NK-92 treated with Interleukin-12 subunit alpha and Interleukin-12 subunit beta, amount 100 ng/mL, for 24 hours (cell line): ENCODE results near the gene CAMK1D.

Source experiments
- DNase-seq: peaks from one replicate; lab custom pipeline; 2025; lab: John Stamatoyannopoulos, UW

Gene CAMK1D

DNA sequence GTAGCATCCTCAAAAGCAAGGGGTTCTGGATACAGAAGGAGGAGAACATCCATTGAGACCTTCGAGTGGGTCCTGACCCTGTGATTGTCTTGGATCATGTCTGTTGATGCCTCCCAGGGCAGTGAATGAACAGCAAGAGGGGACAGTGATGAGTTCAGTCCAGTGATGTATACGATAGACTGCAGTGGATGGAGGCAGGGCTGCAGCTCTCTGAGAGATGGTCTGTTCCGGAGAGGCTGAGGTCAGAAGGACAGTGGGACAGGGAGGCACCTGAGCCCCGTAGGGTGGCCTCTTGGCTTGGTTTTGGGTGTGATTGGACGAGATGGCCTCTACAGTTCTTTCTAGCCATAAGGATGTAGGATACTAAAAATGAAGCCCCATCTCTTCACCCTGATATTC is 280.4 kb downstream of the CAMK1D start:
- no peak for DNase-seq

DNA sequence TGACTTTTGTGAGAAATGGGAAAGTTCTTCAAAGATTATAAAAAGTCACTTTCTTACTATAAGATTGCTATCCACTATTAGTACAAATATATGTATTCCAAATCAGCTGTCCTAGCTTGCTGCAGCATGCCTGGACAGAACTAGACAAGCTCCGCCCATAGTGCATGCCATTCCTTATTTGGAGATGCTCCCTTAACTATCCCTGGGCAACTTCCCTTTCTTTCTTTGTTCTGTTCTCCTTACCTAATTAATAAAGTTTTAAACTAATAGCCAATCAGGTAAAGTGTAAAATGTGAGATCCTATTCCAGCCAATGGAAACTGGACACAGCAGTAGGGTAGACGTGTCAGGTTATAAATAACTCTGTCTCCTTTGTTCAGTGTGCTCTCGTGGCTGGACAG is 281.9 kb downstream of the CAMK1D start:
- DNase-seq, result no peak

DNA sequence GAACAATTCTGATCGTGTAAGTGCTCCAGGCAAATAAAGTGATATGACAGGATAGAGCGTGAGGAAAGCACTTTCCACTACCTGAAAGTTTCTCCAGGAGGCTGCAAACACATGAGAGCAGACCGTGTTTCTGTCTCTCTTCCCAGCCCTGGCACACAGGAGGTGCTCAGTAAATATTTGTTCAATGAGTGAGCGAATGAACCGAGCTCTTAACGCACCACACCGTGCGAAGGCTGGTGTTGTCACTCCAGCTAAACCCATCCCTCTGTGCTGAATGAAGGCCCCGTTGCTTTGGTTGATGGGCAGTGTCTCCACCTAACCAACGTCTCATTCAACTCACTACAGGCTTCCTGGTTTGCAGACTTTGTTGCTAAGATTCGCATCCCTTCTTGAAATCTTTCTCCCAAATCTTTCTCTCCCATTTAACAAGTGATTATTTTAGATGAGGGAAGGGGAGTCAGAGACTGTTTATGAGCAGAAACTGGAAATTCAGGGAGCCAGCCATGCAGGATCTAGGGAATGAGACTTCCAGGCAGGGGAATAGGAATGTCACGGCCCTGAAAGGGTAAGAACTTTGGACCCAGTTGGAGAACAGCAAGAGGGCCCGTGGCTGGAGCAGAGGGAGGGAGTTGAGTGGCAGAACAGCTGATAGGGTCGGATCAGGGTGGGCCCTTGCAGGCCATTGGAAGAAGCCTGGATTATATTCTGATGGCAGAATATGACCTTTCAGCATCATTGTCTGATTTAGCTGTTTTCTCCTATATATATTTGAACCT is 282.6 kb downstream of the CAMK1D start:
- no peak for DNase-seq

DNA sequence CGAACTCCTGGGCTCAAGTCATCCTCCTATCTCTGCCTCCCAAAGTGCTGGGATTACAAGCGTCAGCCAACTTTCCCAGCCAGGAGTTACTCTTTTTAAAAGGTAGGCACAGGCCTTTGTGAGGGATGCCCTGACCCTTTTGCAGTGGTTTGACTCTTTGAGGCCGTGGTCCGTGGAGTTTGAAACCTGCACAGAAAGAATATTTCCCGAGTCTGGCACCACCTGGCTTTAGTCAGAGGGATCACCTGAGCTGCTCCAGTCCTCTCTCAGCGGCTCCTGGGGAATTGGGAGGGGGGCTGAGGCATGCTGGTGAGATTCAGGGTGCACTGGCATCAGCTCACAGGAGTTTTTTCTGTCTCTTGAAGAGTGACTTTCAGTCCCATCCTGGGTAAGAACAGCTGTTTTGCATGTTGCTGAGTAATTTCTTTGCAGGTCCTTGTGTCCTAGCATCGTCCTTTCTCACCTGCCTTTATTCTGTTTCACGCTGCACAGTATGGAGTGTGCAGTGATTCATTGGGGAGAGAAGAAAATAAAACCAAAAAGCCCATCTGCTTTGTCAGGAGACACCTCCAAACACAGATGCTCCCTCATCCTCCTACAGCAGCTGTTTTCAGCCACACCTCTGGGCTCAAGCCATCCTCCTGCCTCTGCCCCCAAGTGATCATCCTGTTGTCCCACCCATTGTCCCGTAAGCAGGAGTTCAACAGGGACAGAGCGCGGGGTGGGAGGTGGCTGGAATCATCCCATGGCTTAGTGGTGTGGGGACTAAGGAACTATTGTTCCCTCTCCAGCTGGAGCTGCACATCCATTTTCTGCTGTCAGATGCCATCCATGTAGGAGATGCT is 284.7 kb downstream of the CAMK1D start:
- no peak for DNase-seq

DNA sequence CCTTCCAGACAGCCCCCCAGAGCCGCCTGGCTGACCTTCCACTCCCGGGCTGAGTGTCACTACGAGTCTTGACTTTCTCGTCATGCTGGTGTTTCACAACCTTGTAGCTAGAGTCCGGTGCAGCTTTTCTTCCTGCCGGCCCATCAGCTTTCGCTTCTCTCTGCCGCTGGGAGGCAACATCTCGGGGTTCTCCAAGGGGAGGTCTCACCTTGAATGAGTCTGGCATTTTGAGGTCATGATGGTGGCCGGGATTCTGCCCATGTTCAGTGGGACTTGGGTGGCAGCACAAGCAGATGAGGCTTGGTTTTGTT is 285.2 kb downstream of the CAMK1D start:
- DNase-seq, result no peak

DNA sequence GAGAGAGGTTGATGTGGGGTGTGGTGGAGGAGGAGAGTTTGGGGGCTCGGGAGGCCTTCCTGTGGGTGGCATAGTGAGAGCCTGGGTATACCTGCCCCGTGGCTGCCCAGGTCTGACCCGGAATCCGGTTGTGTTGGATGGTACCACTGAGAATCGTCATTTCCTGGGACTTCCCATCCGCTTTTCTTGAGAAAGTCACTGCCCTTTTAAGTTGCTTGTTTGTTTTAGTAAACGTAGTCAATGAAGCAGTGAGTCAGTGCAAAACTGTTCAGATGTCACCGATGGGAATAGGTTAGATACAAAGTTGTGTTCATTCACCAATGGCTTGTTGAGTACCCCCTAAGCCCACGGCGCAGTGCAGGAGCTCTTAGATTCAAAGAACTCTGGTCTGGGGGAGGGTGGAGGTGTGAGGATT is 285.8 kb downstream of the CAMK1D start:
- no peak for DNase-seq

DNA sequence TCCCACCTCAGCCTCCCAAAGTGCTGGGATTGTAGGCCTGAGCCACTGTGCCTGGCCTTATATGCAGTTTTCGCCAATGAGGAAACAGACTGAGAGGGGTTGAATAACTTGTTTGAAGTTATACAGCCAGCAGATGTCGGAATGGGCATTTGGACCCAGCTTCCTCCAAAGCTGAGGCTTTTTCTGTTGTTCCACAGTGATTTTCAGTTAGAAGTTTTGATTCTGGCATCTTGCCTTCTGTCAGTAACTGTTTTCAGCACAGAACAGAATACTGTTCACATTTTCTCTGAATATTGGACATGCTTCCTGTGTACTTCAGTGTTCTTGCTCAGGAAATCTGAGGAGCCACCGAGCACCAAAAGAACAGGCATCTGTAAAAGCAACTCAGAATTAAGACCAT is 287.2 kb downstream of the CAMK1D start:
- DNase-seq, result no peak

DNA sequence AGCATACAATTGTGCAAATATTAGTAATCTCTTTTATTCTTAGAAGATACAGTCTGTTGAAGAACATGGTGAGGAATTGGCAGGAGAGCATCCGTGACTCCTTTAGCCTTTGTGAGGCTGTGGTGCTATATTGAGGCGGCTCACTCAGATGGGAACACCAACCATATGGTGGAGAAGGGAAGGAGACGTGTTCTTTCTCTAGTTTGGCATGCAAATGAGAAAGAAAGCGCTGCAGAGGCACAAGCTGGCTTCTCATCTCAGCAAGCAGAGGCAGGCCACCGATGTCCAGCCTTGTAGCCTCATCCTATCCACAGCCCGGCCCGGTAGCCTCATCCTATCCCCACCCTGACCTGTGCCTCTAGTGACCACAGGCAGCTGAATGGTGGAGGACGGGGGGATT is 288.3 kb downstream of the CAMK1D start:
- no peak for DNase-seq

DNA sequence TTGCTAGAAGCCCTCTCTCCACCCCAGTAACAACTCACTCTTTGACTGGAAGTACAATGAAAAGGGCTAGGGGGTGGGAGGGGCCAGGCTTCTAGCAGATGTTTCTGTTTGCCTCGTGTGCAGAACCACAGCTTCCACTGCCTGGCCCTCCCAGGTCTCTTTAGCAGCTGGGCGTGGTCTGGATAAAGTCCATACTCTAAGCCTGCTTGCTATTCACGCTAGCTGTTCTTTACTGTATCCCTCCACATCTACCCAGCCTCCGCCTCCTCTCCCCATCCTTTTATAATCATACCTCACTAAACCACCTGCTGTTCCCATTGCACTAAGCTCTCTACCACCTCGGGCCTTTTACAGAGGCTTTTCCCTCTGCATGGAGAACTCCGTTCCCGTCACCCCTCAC is 288.8 kb downstream of the CAMK1D start:
- DNase-seq, result no peak

DNA sequence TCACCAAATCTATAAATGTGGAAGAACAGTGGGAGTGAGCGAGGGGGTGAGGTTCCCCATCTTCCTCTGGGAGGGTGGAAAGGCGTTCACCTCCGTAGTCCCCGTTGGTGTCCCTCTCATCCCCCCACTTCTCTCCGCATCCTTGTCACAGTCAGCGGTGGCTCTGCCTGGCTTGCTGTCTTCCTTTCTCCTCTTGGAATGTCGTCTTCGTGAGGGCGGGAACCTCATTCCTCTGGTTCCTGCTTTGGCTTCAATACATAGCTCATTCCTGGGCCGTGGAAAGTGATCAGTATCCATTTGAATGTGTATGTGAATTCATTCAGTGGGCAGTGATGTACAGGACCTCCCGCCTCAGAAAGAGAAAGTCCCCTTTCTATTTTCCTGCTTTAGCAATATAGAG is 289.4 kb downstream of the CAMK1D start:
- no peak for DNase-seq

DNA sequence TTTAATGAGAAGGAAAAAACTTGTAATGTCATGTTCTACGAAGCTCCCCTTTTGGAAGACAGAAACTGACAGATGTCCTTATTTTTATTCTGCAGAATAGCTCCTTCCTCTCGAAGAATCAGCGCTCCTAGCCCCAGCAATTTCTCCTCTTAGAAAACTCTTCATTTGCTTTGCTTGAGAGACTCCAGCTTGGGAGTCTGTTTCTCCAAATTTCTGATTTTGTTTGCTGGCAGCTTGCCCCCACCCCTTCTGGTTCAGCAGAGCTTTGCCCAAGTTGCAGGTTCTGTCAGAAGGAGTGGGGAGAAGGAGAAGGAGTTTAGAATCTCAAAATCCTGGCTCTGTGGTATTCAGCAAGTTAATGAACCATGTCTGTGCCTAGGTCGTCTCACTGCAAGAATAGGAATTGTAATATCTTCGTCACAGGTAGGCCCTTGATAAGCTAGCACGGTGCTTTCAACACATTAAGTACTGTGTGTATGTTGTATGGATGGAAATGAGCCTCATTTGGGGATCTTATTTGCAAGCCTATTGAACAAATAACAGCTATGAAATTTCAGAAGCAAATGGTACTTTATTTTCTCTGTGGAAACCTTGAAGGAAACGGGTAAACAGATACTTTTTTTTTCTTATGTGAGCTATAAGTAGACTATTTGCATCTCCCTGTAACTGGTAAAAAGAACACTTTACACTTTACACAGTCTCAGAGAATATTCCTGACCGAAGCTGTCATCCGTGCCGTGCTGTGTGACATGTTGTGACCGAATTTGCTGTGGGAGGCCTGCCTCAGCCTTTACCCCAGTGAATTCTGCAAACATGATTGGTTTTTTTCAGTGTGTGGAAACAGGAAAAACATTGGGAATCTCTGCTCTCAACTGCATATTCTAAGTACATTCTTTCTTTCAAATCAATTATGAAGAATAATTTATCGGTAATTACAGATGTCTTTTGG is 290.9 kb downstream of the CAMK1D start:
- no peak for DNase-seq

DNA sequence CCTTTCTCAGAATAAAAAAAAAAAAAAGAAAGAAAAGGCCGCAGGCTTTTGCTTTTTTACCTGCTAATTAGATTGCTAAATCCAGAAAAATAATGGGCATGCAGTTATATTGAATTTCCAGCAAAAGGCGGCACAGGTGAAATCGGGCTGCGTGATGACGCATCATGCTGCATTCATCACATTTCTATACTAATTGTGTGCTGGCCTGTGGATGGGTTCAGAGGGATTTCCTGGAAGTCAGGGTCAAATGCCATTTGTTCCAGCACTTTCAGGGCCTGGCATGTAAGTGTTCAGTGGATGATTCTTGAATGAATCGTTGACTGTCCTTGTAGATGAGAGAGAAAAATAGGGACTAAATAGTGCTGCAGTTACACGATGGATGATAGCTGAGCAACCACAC is 292.7 kb downstream of the CAMK1D start:
- DNase-seq, result no peak

DNA sequence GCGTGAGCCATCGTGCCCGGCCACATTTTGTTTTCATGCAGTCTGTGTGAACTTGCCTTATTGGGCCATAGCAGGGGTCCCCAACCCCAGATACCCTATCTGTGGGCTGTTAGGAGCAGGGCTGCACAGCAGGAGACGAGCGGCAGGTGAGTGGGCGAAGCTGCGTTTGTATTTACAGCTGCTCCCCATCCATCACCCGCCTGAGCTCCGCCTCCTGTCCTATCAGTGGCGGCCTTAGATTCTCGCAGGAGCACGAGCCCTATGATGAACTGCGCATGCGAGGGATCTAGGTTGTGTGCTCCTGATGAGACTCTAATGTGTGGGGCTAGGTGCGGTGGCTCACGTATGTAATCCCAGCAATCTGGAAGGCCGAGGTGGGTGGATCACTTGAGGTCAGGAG is 293.9 kb downstream of the CAMK1D start:
- no peak for DNase-seq

DNA sequence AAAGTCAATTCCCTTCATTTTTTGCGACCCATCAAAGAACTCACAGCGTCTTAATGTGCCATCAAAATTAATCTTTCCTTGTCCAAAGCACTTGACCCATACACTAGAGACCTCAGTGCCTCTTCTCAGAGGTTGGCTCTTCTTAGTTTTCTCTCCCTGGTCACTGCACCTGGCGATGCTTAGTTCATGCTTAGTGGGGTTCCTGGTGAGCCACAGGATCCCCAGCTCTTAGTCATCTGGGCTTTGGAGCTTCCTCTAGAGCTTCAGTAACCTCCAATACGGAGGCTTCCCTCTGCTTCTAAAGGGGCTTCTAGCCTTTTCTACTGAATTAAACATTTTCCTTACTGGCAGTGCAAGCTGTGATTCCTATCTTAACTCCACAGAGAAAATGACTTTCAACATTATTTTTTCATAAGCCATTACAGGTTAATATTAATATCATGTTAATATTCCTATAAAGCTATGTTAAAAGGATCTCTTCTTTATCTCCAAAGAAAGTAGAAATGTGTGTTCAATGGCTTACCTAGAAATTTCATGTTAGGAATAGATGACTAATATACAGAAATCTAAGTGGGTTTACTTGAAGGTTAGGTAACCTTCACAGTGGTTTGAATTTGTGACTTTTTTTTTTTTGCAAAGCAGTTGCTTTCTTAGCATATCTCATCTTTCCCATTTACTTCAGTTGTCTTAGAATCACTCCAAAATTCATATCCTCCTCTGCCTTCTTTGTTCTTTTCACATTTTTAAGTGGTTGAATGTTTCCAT is 295.2 kb downstream of the CAMK1D start:
- DNase-seq, result no peak

DNA sequence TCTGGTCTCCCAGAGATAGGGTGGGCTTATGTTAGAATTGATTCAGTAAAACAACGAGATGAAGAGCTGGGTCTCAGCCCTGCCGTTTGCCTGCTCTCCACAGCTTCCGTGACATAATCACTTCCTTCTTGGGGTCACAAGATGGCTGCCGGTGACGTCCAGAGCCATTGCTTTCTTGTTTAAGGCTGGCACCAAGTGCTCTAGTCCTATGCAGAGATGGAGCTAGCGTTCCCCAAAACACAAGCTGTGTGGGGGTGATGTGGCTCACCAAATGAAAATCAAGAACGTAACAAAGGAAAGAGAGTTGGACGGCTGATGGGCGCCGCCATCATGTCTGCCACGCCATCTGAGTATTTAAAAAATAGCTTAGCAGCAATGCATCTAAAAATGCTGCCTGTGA is 296.1 kb downstream of the CAMK1D start:
- no peak for DNase-seq

DNA sequence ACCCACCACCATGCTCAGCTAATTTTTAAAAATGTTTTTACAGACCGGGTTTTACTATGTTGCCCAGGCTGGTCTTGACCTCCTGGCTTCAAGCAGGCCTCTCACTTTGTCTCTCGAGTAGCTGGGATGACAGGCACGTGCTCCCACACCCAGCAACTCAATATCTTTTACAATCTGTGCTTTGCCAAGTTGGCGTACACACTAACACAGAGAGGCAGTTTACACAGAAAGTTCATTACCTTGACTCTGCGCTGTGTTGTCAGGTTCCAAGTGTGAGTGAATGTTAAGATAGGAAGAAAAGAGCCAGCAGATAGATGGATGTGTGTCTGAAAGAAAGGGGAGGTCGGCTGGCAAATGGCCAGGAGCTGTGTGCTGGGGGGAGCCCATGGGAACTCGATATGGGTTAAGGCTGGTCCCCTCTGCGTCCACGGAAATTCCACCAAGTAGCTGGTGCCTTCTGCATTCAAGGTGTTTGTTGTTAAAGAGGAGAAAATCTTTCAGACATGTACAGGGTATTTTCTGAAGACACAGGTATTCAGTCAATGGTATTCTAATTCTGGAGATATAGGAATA is 299.8 kb downstream of the CAMK1D start:
- DNase-seq, result no peak

DNA sequence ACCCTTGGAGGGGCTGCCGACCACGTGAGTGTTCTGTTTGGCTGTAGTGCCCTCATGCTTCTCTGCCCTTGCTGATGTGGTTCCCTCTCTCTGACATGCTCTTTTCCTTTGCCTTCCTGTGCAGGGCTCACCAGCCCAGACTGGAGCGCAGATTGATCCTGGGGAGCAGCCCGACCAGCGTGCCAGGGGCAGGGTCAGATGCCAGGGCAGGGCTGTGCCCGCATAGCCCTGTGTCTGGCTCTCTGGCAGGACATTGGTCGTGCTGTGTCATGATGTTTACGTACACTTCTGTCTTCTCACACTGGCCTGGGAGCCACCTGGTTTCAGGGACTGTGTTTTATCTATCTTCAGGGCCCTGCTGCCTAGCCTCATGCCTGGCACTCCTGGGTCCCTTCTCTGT is 300.8 kb downstream of the CAMK1D start:
- no peak for DNase-seq

DNA sequence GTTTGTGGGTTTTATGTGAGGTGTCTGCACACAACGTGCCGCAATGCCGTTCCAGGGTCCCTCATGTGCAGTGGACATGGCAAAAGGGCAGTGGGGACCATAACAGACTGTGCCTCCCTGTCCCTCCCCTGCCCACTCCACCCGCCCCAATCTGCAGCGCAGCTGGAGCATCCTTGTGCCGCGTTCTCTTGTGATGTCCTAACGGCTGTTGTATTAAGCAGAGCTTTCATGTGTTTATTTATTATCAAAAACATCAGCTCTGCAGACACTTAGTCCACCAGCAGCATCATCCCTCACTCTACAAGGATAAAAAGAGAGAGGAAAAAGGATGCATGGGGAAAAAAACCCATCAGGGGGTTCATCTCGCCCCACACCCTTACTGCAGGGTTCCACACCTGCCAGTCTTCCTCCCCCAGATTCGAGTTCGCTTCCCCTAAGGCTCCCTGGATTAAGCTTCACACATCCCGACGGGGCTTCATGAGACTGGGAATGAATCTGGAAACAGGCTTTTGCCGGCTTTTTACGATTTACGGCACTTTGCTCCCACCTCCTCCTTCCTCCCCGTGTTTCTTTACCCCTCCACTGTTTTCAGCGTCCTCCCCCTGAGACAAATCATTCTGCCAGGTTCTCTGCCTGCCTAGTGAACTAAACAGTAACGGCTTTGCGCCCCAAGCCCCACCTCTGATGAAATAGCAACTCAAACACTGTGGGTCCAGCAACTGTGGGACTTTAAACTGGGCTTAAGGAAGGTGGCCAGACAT is 301.4 kb downstream of the CAMK1D start:
- DNase-seq, result no peak

DNA sequence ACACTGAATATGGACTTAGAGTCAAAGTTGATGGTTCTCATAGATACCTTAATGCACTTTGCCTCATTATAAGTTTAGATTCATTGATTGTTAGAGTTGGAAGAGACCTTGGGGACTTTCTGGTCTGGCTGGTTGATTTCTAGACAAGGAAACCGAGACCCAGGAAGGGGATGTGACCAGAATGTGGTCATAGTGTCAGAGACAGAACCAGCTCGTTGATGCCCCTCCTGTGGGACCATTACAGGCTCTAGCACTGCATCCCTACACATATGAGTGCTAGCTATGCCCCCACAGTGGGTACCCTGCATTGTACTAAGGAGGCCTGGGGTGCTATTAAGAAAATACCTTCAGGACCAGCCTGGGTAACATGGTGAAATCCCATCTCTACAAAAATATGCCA is 306.6 kb downstream of the CAMK1D start:
- no peak for DNase-seq

DNA sequence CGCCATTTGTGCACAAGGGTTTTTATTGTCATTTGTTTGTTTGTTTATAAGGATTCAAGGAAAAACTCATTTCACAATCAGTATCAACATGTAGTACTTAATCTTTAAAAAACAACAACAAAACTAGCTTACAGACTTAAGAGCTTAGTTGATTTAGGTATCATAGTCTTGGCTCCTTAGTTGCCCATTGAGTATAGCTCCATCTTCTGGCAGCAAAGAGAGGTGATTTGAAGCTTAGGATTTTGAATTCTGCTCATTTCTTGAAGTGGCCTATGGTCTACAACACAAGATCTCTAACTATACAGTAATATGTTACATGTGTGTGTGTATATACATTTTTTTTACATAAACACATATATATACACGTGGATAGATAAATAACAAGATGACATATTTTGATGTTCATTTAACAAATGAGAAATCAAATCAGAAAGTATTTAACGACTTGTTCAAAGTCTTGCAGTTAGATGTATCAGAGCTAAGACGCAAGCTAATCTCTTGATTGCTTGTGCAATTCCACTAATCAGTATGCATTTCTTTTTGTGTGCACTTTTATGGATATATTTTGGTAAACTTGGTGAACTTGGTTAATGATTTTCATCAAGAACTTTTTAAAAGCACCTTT is 307.3 kb downstream of the CAMK1D start:
- no peak for DNase-seq
